Type B pancreatic cell (in vitro differentiated cells): ENCODE measurements around the gene GXYLT2. TPM values are rescaled to one million over a fixed set of nuclear protein-coding genes. Genes with fewer than 3 reads are reported as not detected.

ENCODE experiments used
- DNase-seq: peaks from one replicate; pipeline ENCODE4 v3.0.0; 2021; ENCODE audit warnings: mixed read lengths; ENCODE audit not compliant: unreplicated experiment; ENCODE audit errors: extremely low spot score
- H3K27ac Mint-ChIP-seq: 2 replicates; pipeline ENCODE4 v1.8.0; 2021; ENCODE audit warnings: mild to moderate bottlenecking, mixed read lengths
- H3K27me3 Mint-ChIP-seq: 2 replicates; pipeline ENCODE4 v1.8.0; 2021; ENCODE audit warnings: mixed read lengths
- H3K36me3 Mint-ChIP-seq: 2 replicates; pipeline ENCODE4 v1.8.0; 2021; ENCODE audit warnings: mixed read lengths
- H3K4me1 Mint-ChIP-seq: one replicate; pipeline ENCODE4 v1.8.0; 2021; ENCODE audit warnings: mixed read lengths; ENCODE audit not compliant: unreplicated experiment
- H3K4me3 Mint-ChIP-seq: 2 replicates; pipeline ENCODE4 v1.8.0; 2021; ENCODE audit warnings: mild to moderate bottlenecking, mixed read lengths
- H3K9me3 Mint-ChIP-seq: 2 replicates; pipeline ENCODE4 v1.8.0; 2021; ENCODE audit warnings: mixed read lengths
- CTCF ChIP-seq: fragments of 200-600 bp; sonication (generic); conservative IDR thresholded peaks from 2 replicates; pipeline ENCODE4 v1.5.0; 2021; ENCODE audit warnings: antibody characterized with exemption, mild to moderate bottlenecking
- total RNA-seq: library from RNA; stranded (reverse); gene quantifications from 2 replicates; pipeline ENCODE4 v1.2.1, GENCODE V29; 2021; ENCODE audit warnings: low replicate concordance

GXYLT2 gene
- total RNA-seq, 1 donor from 2014 or later: 25.8 TPM

- Mint-ChIP-seq H3K4me1 (peaks cover 27% of the 10 kb centered on the region), H3K4me3 (no peak overlapping the region), H3K9me3 (no peaks in the 10 kb centered on the region), H3K36me3 (peaks cover 3% of the 10 kb centered on the region), H3K27me3 (no peaks in the 10 kb centered on the region), H3K27ac (no peak overlapping the region)
- TF ChIP-seq CTCF: no peak
- no peak for DNase-seq
These were observed 9.3 kb downstream of the GXYLT2 start for GRCh38 chr3:72896996-72897757.

GRCh38 chr3:72897758-72898007, 9.8 kb downstream of the GXYLT2 start:
- Mint-ChIP-seq H3K27ac (no peak overlapping the region), H3K4me3 (no peak overlapping the region), H3K9me3 (no peaks in the 10 kb centered on the region), H3K27me3 (no peaks in the 10 kb centered on the region), H3K36me3 (peaks cover 3% of the 10 kb centered on the region), H3K4me1 (peaks cover 24% of the 10 kb centered on the region)
- no peak for DNase-seq
- no peak for TF ChIP-seq CTCF

GRCh38 chr3:72899349-72899765, 11.5 kb downstream of the GXYLT2 start:
- H3K4me1 Mint-ChIP-seq: peaks cover 31% of the 10 kb centered on the region

GRCh38 chr3:72900048-72900447, 12.2 kb downstream of the GXYLT2 start:
- H3K4me1 Mint-ChIP-seq: peaks cover 32% of the 10 kb centered on the region
- H3K9me3 Mint-ChIP-seq: no peaks in the 10 kb centered on the region
- H3K27ac Mint-ChIP-seq: no peak overlapping the region
- H3K27me3 Mint-ChIP-seq: no peaks in the 10 kb centered on the region
- H3K4me3 Mint-ChIP-seq: no peak overlapping the region
- peaks cover 3% of the 10 kb centered on the region for H3K36me3 Mint-ChIP-seq
- no peak for TF ChIP-seq CTCF
- DNase-seq: no peak

More at GRCh38 chr3:72899349-72899765, 11.5 kb downstream of the GXYLT2 start:
- DNase-seq: no peak
- TF ChIP-seq CTCF: no peak
- Mint-ChIP-seq H3K27me3 (no peaks in the 10 kb centered on the region), H3K36me3 (peaks cover 3% of the 10 kb centered on the region), H3K4me3 (no peak overlapping the region), H3K9me3 (no peaks in the 10 kb centered on the region), H3K27ac (no peak overlapping the region)

GRCh38 chr3:72901840-72902239, 14.0 kb downstream of the GXYLT2 start:
- H3K36me3 Mint-ChIP-seq: peaks cover 3% of the 10 kb centered on the region

More at GRCh38 chr3:72901840-72902239, 14.0 kb downstream of the GXYLT2 start:
- Mint-ChIP-seq H3K4me3 (no peak overlapping the region), H3K4me1 (peaks cover 35% of the 10 kb centered on the region), H3K27ac (no peak overlapping the region), H3K27me3 (no peaks in the 10 kb centered on the region), H3K9me3 (no peaks in the 10 kb centered on the region)
- no peak for TF ChIP-seq CTCF
- no peak for DNase-seq
